Activated naive CD4-positive, alpha-beta T cell treated with Interleukin-2 at 50 U/mL for 16 hours (primary cell): ENCODE measurements around the gene OR5B21.

Experiments used
- DNase-seq: peaks from one replicate; pipeline ENCODE4 v3.0.0-alpha.2; 2020

The OR5B21 gene

DNA sequence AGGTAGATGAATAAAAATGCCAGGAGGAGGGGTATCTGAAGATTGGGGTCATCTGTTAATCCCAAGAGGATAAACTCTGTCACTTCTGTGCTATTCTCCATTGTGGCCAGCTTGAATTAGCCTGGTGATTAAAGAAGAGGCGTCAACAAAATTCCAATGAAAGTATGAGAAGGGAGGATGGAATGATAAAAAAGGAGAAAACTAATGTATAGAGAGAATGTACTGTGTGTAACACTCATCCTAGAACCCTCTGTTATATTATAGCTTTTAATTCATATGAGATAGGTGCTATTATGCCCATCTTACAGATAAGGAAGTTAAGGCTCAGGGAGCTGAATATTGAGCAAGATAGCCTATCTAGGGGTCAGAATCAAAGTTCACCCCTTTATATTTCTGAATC lies at the start of gene OR5B21:
Gene OR5B21, minus strand, starts transcription at position 101 of the 400 bp plus-strand sequence. Its CDS starts 0 bp downstream, at position 101.
- no peak for DNase-seq

DNA sequence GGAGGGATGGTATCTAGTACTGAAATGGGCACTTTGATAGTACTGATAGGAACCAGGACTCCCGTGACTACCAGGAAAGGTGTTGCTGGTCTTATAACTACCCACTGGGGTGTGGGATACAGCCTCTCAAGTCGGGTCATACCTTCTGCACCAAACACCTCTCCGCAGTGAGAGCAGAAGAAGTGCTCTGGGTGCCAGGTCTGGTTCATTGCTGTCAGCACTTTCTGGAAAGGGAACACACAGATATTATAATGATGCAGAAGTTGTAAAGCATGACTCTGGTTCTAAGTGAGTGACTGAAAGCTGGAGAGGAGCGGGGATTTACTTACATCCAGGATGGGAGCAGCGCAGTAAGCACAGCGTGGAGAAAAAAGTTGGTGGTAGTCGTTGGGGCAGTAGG lies 41.7 kb upstream of the OR5B21 start:
- no peak for DNase-seq

DNA sequence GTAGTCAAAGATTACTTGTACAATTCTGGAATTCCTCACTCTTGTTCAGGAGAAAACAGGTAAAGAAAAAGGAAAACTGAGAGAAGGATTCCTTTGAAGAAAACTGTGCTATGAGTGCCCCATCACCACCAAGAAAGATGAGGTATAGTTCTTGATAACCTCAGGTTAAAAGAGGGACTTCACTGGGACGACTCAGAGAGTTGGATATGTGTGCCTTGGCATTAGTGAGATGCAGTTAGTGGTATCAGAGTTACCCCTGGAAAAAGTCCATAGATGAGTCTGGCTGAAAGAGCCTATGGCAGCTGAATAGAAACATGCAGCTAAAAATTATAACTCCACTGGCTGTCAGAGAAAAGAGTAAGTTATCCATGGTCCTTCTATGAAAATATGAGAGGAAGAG lies 38.9 kb upstream of the OR5B21 start:
- no peak for DNase-seq

DNA sequence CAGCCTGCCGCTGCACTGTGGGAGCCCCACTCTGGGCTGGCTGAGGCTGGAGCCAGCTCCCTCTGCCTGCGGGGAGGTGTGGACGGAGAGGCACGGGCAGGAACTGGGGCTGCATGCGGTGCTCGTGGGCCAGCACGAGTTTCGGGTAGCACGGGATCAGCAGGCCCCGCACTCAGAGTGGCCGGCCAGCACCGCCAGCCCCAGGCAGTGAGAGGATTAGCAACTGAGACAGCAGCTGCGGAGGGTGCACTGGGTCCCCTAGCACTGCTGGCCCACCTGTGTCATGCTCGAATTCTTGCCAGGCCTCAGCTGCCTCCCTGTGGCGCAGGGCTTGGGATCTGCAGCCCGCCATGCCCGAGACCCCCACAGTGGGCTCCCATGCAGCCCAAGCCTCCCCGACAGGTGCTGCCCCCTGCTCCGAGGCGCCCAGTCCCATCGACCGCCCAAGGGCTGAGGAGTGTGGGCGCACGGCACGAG lies 24.0 kb upstream of the OR5B21 start:
- DNase-seq = no peak

DNA sequence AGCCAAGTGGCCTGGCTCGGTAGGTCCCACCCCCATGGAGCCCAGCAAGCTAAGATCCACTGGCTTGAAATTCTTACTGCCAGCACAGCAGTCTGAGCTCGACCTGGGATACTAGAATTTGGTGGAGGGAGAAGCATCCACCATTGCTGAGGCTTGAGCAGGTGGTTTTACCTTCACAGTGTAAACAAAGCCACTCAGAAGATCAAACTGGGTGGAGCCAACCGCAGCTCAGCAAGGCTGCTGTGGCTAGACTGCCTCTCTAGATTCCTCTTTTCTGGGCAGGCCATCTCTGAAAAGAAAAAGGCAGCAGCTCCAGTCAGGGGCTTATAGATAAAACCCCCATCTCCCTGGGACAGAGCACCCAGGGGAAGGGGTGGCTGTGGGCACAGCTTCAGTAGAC lies 22.3 kb upstream of the OR5B21 start:
- DNase-seq = no peak

DNA sequence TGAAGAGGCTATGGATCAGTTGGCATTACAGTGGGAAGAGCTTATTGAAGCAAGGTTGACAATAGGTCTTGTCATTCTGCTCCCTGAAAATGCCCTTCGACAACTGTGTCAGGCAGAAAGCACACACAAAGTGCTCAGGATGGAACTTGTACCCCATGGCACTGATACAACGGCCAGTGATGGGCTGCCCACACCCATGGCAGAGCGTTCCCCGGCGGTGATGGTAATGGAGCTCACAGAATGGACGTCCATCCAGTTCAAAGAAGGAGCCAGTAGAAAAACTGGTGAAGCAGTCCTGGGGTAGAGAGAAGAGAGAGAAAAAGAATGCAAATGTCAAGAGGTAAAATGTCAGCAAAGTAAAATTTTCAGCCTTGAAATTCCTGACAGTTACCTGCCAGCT lies 19.5 kb upstream of the OR5B21 start:
- no peak for DNase-seq

DNA sequence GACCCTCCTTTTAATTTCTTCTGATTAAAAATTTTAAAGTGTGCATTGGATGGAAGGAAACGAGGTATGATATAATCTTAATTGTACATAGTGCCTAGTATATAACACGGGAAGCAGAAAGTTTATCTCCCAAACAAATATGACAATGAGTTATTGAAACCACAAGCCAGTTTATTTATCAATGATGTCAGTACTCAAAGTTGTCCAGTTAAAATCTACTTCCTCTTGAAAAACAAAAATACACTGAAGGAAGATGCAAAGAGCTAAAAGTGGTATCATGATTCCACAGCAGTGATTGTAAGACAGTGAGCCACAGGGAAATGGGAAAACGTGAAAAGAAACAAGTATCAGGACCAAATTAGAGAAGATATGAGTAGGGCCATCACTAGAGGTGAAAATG lies 18.8 kb upstream of the OR5B21 start:
- no peak for DNase-seq

DNA sequence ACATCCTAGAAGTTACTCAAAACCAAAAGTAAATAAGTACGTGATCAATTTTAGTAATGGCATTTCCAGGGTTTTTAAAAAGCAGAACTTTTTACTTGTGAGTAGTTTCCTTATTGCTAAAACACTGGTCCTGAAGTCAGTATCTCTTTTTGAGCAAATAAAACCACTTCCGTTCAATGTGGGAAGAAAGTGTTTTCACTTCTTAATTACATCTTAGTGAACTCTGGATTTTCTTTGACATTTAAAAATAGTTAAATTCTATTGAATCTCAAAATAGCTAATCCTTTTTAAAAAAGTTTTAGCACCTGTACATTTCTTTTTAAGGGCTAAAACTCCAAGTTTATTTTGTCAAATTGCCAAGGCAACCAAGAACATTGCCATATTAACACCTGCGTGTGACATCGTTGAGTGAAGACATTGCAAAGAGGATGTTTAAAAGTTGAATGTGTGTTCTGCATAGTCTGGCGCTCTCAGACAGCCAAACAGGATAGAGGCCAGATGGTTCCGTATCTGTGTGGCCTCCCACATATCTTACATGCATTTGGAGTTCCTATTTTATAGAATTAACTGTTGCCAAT lies 17.2 kb upstream of the OR5B21 start:
- DNase-seq = no peak

DNA sequence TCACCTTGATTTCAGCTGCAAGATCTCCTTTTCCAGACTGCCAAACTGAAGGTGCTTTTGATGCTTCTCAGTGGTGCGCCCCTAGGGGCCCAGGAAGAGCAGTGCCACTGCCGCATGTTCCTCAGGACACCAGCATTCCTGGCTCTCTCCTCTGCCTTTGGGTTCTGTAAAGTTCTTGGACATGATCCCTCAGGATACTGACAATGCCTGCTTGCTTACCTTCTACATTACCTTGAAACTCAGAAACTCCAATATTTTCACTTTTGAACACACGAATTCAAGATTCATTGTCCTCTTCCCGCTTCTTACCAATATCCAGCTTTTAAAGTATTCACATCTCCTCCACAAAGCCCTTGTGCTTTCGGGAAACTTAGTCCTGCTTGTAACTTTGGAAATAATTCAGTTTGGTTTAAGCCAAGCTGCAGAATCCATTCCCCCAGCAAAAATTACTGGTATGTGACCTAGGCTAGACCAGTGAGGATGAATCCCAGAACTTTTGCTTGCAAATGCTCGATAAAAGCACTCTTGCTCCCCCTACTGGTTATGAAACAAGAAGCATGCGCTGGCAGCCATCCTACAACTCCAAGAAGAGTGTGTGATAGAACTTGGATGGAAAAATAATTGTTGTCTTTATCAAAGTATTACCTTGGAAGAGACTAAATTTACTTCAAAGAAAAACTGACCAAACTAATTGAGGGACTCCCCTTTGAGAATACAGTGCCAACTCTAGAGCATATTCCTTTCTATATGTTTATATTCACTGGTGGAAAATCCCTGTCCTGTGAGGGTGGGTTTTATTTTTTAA lies 16.5 kb upstream of the OR5B21 start:
- peak; percentile 43 for DNase-seq

DNA sequence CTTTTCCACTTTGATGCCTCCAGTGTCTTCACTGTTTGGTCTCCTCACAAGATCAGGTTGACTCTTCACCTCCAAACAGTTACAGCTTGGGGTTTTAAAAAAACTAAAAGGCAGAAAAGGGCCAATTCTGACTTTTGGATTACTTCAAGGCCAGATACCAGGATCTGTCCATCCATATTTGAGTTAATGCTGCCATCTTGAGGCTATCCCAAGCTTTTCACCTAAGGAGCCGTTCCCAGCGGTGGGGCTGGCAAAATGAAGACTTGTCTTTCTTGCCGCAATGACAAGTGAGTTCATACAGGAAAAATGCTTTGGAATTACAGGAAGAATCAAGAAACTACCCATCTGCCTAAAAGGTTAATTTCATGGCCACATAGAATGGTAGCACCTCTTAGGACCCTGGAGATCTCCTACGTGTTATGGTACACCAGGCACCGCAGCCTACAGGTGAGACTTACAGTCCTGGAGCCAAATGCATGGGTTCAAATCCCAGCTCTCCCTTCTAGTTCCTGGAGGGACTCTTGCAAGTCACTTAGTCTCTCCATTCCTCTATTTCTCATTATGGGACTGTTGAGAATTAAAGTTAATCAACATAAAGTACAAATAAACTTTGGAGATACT lies 6.0 kb upstream of the OR5B21 start:
- DNase-seq = no peak

DNA sequence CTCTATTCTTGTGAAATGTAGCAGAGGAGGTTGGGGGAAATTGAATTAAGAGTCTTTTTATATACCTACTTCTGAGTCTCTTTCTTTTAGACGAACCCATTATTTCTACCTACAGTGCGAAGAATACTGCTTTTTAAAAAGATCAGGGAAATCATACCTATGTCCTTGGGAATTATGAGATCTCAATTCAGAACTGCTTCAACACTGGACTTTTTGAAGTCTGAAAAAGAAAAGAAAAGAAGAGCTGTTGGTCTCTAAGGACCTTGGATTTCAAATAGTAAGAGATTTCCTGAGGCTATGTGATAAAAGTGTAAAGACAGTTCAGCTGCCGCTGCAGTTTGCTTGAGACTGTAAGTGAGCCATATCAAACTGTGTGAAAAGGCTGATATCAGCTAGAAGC lies 3.7 kb upstream of the OR5B21 start:
- DNase-seq = no peak

DNA sequence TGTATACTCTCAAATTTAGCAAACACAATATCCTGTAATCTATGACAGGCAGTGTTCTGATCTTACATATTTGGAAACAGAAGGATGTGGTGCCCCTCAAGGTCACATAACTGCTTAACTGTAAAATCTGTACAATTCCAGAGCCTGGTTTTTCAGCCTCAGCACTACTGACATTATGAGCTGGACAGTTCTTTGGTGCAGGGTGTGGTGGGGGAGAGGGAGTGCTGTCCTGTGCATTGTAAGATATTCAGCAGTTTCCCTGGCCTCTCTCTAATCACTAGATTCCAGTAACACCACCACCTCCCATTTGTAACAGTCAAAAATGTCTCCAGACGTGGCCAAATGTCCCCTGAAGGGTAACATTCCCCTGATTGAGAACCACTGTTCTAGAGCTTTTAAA lies 1.8 kb upstream of the OR5B21 start:
- DNase-seq = no peak

DNA sequence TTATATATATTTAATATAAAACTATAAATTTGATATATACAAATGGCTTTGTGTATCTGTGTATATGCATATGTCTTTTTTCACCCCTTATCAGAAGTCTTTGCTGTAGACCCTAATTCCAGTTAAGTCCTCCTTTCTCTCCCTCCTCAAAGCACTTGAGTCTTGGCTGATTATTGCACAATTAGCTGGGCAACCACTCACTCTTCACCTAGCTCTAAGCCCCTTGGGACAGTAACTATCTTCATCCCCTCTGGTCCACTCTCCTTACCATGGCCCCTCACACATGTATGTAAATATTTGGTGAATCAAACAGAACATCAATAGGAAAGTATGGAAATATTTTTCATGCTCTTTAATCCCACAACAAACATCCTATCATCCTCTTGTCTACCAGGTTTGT lies 909 bp upstream of the OR5B21 start:
- DNase-seq = no peak

DNA sequence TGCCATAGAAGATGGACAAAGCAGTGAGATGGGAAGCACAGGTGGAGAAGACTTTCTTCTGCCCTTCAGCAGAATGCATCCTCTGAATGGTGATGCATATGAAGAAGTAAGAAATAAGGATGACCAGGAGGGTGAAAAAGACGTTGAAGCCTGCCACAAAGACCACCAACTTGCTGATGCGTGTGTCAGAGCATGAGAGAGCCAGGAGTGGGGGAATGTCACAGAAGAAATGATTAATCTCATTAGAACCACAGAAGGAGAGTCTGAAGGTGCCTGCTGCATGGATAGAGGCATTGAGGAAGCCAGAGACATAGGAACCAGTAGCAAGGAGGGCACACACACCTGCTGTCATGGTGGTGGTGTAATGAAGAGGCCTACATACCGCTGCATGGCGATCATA lies 550 bp downstream of the OR5B21 start:
- no peak for DNase-seq

DNA sequence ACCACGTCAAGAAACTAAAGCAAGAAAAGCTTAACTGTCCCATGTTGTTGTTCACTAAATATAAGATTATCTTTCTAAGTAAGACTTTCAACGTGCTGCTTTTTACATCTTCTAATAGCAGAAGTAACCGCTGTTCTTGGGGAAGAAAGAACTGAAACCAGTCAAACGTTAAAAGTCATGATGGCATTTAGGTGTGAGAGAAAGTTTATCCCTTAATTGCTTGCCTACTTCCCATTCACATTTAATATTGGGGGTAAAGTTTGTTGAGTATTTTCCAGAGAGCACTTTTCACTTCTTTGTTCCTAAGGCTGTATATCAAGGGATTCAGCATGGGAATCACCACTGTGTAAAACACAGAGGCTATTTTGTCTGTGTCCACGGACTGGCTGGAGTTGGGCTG lies 970 bp downstream of the OR5B21 start:
- no peak for DNase-seq

DNA sequence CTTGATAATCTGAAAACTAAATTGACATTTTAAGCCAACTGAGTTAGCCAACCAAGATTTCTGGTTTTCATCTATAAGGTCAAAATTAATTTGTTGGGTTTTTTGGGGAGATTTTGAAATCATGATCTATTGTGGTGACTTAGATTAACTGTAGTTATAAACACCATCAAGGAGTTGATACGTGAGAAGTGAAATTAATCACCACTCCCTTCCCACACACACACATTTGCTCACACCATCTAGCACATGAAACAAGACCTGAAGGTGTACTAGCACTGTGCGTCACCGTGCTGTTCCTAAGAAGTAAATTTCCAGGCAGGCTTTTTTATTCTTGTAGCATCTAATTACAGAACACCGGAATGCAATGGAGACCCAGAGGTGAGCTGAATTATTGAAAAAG lies 2.1 kb downstream of the OR5B21 start:
- DNase-seq = no peak

DNA sequence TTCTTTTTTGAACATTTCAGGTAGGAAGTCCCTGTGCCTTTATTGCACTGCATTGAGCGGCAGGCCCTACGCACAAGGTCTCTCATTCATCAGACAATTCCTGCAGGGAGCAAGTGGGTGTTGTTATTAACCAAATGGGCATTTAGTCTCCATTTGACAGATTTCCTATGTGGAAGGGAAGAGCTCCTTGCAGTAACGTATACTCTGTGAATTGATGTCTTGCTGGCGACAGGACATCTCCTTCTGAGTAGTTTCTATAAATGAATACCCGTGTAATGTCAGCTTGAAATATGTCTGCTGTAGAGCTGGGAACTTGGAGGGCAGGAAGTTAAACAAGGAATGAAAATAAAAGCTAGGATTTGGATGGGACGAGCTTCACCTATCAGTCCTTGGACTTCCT lies 3.7 kb downstream of the OR5B21 start:
- no peak for DNase-seq

DNA sequence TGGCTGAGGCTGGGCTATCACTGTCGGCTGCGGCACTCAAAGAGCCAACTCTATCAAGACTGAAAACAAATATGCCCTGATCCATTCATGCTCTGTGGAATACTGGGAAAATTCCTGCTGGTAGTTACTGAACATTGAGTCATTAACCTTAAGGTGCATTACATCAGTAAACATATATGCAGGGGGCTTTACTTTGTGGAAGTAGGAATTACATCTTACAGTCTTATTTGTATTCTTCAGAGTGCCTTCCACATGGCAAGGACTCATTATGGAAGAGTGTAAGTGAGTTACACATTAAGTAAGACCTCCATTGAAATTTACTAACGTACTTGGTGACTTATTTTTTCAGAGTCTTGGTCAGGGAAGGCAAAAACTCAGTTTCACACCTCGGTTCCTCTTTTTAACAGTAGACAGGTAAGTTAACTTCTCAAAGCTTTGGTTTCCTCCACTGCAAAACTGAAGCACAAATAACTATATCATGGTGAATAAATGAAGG lies 4.5 kb downstream of the OR5B21 start:
- DNase-seq = no peak

DNA sequence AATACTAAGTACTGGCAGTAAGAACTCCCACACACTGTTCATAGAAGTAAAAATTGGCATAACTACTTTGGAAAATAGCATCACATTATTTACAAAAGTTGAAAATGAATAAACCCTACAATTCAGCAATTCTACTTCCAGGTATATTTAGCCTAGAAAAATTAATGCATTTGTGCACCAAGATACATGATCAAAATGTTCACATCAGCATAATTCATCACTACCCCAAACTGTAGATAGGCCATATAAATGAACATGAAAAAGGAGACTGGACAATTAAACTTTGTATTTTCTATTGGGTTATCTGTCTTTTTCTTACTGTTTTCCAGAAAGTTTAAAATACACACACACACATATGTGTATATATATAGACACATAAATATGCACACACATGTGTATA lies 5.9 kb downstream of the OR5B21 start:
- DNase-seq = no peak

DNA sequence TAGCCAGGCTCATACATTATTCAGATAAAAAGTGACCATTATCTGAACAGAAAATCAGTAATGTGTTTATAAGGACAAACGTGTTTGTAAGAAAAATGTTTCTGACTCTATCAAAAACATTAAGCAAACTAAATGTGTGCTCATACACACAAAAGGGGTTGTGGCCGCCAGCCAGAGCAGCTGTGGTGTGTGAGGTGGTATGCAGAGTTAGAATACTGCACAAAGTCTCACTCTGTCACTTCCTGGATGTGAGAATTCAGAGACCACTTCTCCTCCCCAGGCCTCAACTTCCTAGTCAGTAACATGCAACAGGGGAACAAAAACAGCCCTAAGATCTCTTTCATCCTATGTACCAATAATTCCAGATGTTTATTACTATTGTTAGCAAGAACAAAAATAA lies 9.4 kb downstream of the OR5B21 start:
- DNase-seq = no peak

DNA sequence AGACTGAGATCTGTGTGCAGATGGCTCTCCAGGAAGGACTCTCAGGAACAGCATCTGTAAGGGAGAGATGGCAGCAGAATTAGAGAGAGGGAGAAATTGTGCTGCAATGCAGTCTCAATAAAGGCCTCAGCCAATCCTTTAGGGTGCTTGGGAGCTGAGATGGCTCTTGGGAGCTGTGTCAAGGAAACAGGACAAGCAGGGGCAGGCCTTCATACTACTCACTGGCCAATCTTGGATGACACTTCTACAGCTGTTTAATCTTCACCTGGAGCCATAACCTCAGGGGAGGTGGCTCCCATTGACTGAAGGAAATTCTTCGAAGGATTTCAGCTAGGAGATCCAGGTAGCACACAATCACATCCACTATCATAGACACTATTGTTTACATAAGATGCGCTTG lies 10.0 kb downstream of the OR5B21 start:
- DNase-seq = no peak

DNA sequence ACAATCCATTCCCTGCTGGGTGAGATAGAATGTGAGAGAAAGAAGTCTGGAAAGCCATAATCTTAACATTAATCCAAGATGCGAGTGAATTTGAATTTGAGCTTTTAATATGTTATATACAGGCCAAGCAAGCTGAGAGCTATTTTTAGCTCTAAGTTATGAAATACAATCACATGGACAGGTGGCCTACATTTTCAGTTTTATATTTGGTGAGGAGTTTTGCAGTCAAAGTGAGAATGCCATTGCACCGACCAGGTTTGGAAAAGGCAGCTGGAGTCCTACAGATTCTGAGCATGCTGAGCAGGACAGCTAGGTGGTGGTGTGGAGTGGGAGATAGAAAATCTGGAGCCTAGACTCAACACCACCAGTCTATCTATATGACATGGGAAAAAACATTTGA lies 12.0 kb downstream of the OR5B21 start:
- DNase-seq = no peak

DNA sequence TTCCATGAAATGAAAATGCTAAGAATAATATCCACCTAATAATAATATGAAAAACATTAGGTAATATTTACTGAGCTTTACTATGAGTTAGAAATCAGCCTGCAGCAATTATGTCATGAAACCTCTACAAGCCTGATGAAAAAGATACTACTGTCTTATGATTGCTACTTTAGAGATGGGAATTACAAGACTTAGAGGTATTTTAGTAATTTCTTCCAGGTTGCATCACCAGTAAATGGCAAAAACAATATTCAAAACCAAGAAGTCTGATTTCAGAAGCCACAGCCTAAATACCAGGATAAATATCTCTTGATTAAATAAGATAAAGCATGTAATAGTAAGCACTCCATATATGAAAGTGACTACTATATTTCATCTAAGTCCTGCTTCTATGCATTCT lies 13.8 kb downstream of the OR5B21 start:
- DNase-seq = no peak

DNA sequence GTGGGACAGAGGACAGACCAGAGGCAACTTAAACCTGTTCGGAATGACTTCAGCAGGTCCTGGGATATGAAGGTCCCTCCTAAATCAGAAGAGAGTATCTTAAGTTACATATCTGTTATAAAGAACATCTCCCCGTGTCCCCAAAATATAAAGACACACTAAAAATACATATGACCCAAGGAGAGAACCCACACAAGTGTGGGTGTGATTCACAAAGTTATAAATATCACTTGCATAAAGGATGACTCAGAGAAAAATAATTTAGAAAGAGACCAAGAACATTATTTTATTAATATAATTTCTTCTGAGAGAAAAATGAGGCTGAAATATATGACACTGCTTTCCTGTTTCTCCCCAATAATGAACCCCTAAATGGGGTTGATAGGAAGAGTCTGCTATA lies 14.2 kb downstream of the OR5B21 start:
- no peak for DNase-seq
